Measurements from ENCODE around the gene KRT24. TPM values are rescaled to one million over a fixed set of nuclear protein-coding genes. Genes with fewer than 3 reads are reported as not detected.

The KRT24 gene
- total RNA-seq, 1 donor from 2014 or later: not detected

DNA sequence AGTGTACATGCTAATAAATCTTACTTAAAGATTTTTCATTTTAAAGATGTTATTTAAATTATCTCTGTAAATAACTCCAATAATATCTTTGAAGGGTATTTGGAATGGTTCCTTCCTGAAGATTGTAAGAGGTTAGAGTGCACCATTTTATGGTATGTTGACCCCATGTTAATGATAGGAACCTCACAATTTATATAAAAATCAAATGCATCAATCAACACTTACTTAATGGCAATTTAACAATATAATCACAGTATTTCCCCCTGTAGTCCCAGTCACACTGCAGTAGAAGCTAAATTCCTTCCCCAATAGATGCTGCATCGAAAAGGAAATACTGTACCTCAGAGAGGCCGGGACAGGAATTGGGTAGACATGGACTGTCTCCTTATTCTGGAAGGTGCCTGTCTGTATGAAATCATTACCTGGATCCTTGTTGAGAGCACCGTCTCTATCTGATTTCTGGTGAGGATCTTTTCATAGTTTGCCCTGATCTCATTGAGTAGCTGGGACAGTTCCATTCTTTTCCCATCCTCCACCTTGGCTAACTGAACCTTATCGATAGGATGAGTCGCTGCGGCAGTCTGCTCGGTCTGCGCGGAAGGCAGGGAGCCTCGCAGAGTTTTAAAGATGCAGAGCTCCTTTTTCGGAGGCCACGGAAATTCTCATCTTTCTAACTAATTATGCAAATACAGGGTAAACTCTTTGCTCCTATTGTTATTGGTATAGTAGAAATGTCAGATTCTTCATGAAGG lies 38.8 kb downstream of the KRT24 start, which contains the start of gene KRT222:
Gene KRT222, minus strand, starts transcription at position 596 of the 752 bp plus-strand sequence. Its CDS starts 78 bp downstream, at position 518.
- Histone ChIP-seq H3K27ac (no peak within 1 kb of the TSS), H3K4me1 (no peaks in the 10 kb centered on the region), H3K36me3 (no peaks in the 10 kb centered on the region), H3K4me3 (no peak within 1 kb of the TSS), H3K9me3 (no peaks in the 10 kb centered on the region), H3K27me3 (no peaks in the 10 kb centered on the region)
- intact Hi-C loops (cut with DNase I): no loop called here
- no peak for DNase-seq (ENCODE audit: low spot score in 2 of 2)
- TF ChIP-seq, protein P1, sequence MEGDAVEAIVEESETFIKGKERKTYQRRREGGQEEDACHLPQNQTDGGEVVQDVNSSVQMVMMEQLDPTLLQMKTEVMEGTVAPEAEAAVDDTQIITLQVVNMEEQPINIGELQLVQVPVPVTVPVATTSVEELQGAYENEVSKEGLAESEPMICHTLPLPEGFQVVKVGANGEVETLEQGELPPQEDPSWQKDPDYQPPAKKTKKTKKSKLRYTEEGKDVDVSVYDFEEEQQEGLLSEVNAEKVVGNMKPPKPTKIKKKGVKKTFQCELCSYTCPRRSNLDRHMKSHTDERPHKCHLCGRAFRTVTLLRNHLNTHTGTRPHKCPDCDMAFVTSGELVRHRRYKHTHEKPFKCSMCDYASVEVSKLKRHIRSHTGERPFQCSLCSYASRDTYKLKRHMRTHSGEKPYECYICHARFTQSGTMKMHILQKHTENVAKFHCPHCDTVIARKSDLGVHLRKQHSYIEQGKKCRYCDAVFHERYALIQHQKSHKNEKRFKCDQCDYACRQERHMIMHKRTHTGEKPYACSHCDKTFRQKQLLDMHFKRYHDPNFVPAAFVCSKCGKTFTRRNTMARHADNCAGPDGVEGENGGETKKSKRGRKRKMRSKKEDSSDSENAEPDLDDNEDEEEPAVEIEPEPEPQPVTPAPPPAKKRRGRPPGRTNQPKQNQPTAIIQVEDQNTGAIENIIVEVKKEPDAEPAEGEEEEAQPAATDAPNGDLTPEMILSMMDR (IDR thresholded peaks at IDR 0.05): no peak

DNA sequence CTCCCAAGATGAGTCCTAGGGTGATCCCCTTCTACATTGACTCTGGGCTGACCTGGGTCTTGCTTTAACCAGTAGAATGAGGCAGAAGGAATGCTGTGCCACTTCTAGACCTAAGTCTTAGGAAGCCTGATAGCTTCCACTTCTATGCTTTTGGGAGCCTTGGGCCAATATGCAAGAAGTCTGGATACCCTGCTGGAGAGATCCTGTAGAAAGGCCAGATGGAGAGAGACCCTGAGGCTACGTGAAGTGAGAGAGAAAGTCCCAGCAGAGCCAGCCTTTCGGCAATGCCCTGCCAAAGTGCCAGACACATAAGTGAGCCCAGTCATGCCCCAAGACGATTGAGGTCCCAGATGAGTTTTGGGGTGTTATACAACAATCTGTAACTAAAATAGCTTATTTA lies 40.3 kb downstream of the KRT24 start:
- TF ChIP-seq, protein P1 (IDR thresholded peaks at IDR 0.05): no peak

DNA sequence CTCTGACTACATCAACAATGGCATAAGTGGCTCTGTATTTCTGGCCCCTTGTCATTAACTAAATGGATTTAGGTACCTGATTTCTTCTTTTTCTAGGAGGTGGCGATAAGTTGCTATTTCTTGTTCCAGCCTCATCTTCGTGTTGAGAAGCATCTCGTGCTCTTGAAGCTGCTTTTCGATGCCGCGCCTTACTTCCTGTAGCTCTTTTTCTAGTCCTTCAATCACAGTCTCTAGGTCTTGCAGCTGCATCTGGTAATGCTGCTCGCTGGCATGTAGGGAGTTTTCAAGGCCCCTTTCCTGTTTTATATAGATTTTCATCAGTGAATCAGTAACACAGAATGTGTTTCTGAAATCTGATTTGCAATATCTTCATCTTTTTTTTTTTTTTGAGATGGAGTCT lies 43.6 kb downstream of the KRT24 start:
- H3K36me3 ChIP-seq: no peaks in the 10 kb centered on the region
- no peaks in the 10 kb centered on the region for H3K27me3 ChIP-seq
- intact Hi-C loops (cut with DNase I): no loop called here
- H3K4me3 ChIP-seq: no peak overlapping the region
- H3K27ac ChIP-seq: no peak overlapping the region
- no peak for DNase-seq (ENCODE audit: low spot score in 2 of 2)
- no peaks in the 10 kb centered on the region for H3K9me3 ChIP-seq
- no peaks in the 10 kb centered on the region for H3K4me1 ChIP-seq
- TF ChIP-seq, protein P1 (IDR thresholded peaks at IDR 0.05): no peak

More for the DNA sequence above, 40.3 kb downstream of the KRT24 start:
- no peaks in the 10 kb centered on the region for H3K9me3 ChIP-seq
- no peaks in the 10 kb centered on the region for H3K27me3 ChIP-seq
- no peaks in the 10 kb centered on the region for H3K4me1 ChIP-seq
- H3K36me3 ChIP-seq: no peaks in the 10 kb centered on the region
- intact Hi-C loops (cut with DNase I): no loop called here
- no peak for DNase-seq (ENCODE audit: low spot score in 2 of 2)
- no peak overlapping the region for H3K4me3 ChIP-seq
- no peak overlapping the region for H3K27ac ChIP-seq

DNA sequence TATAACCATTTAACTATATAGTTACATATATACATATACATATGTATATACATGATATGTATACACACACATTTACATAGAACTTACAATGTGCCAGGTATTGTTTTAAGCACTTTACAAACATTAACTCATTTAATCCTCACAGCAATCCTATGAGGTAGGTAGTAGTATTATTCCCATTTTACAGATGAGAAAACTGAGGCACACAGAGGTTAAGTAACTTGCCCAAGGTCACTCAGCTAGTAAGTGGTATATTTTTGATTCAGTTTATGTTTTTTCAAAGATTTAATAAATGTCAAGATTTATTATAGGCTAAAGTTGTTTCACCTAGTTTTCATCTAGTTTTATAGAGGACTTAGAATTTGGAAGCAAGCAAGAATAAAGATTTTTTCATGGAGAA lies 45.2 kb downstream of the KRT24 start:
- Histone ChIP-seq H3K9me3 (no peaks in the 10 kb centered on the region), H3K36me3 (no peaks in the 10 kb centered on the region), H3K27ac (no peak overlapping the region), H3K27me3 (no peaks in the 10 kb centered on the region), H3K4me3 (no peak overlapping the region), H3K4me1 (no peaks in the 10 kb centered on the region)
- no peak for DNase-seq (ENCODE audit: low spot score in 2 of 2)
- intact Hi-C loops (cut with DNase I): no loop called here
- TF ChIP-seq, protein P1 (IDR thresholded peaks at IDR 0.05): no peak

DNA sequence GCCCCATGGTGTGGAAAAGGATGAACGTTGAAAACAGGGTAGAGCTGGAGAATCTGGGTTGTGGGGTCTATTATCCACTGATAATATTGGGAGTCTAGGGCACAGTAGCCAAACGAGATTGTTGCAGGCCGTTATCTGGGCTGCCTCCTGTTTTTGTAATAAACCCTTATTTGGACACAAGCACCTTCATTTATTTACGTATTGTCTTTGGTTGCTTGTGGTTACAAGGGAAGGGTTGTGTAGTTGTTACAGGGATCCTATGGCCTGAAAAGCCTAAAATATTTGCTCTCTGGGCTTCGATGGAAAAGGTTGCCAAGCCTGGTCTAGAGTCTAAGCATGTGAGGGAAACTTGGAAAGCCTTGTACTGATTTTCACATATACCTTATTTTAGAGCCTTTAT lies 51.6 kb downstream of the KRT24 start:
- H3K4me1 ChIP-seq: peaks cover 6 to 13% of the 10 kb centered on the region in 2 donors
- no peaks in the 10 kb centered on the region for H3K9me3 ChIP-seq
- DNase-seq (ENCODE audit: low spot score in 2 of 2): no peak
- H3K36me3 ChIP-seq: no peaks in the 10 kb centered on the region
- TF ChIP-seq, protein P1 (IDR thresholded peaks at IDR 0.05): no peak
- H3K27me3 ChIP-seq: no peaks in the 10 kb centered on the region
- no peak overlapping the region for H3K4me3 ChIP-seq
- intact Hi-C loops (cut with DNase I): no loop called here
- no peak overlapping the region for H3K27ac ChIP-seq
